Measurements from ENCODE around the gene RAB7A. TPM values are rescaled to one million over a fixed set of nuclear protein-coding genes. Genes with fewer than 3 reads are reported as not detected.

The RAB7A gene
- total and polyA plus RNA-seq, 2 of the 4 experiments (the other 2 are of a cell fraction), result 57.0 to 240 TPM

- H2BK120ac ChIP-seq (ENCODE audit: low read depth, low read length), result no peak overlapping the region
- H2AK9ac ChIP-seq (replicated peaks; ENCODE audit: low read depth, low read length, poor library complexity), result no peak overlapping the region
- no peak overlapping the region for H3K4ac ChIP-seq (ENCODE audit: low read depth, low read length)
- POLR2A ChIA-PET (ENCODE audit: unreplicated experiment), result no interaction called here
- H4K8ac ChIP-seq (ENCODE audit: low read depth in 2 of 2, low read length in 2 of 2), result no peak overlapping the region
- dilution Hi-C loops (cut with HindIII; ENCODE audit: low sequenced_read_pairs, unreplicated experiment), result no loop called here
- H2AK5ac ChIP-seq (ENCODE audit: low read depth, low read length), result no peak overlapping the region
- no peak overlapping the region for H2BK15ac ChIP-seq (ENCODE audit: low read depth, low read length)
- no peak overlapping the region for H3K56ac ChIP-seq (ENCODE audit: extremely low read depth, insufficient read depth, low read length)
- no peak overlapping the region for H2AFZ ChIP-seq (replicated peaks; ENCODE audit: low read length, poor library complexity)
- no peaks in the 10 kb centered on the region for H3K27me3 ChIP-seq (ENCODE audit: control insufficient read depth, insufficient read depth, low read length)
- TF ChIP-seq CTCF (conservative IDR thresholded peaks at IDR 0.05; ENCODE audit: low read depth, low read length) (no peak), MAFK (IDR thresholded peaks at IDR 0.05; ENCODE audit: low read depth, low read length) (peak; percentile 72)
- no peaks in the 10 kb centered on the region for H3K9me3 ChIP-seq (ENCODE audit: control insufficient read depth, insufficient read depth, low read length)
- in situ Hi-C loops (cut with MboI; ENCODE audit: low sequenced_read_pairs), result no loop called here
- intact Hi-C loops (cut with micrococcal nuclease), result no loop called here
- H3K79me1 ChIP-seq (ENCODE audit: low read depth in 1 of 2, low read length in 2 of 2), result peaks cover 31 to 92% of the 10 kb centered on the region in 2 experiments
- no peak overlapping the region for H2BK20ac ChIP-seq (ENCODE audit: low read depth, low read length)
- no peak overlapping the region for H2BK5ac ChIP-seq (ENCODE audit: low read depth, low read length, poor library complexity, severe bottlenecking)
- H3K9me1 ChIP-seq (ENCODE audit: insufficient read depth, low read length), result peaks cover 47% of the 10 kb centered on the region
- DNase-seq, result peak; percentile 30
- no peak overlapping the region for H3K9ac ChIP-seq (ENCODE audit: low read depth, low read length)
- H3K4me2 ChIP-seq (ENCODE audit: low read depth, low read length), result peak overlapping the region; percentile 60; the same call in 1 of the 2 replicates
- no CpG with 5 or more reads among the region's 3 CpGs for WGBS, 2 experiments (ENCODE audit: extremely low coverage in 2 of 2, insufficient read length in 1 of 2)
- no TSS peak for BruUV-seq (replicated peaks)
- H3K18ac ChIP-seq (ENCODE audit: low read depth, low read length), result no peak overlapping the region
- CTCF ChIA-PET, result no interaction called here
- H3K23ac ChIP-seq (ENCODE audit: low read depth, low read length), result no peak overlapping the region
- ATAC-seq (ENCODE audit: low read depth), result peak; percentile 42
- no peak overlapping the region for H4K5ac ChIP-seq (ENCODE audit: low read depth, low read length)
- no peaks in the 10 kb centered on the region; the same call in 1 of the 2 replicates for H3K36me3 ChIP-seq (ENCODE audit: control insufficient read depth, insufficient read depth, low read length)
- no peak overlapping the region for H3K14ac ChIP-seq (replicated peaks; ENCODE audit: low read depth, low read length)
- no peak overlapping the region for H4K91ac ChIP-seq (ENCODE audit: insufficient read depth, low read depth, low read length)
- H3K4me1 ChIP-seq (ENCODE audit: control insufficient read depth, insufficient read depth, low read length), result peaks cover 21% of the 10 kb centered on the region
- no peak overlapping the region for H3K27ac ChIP-seq (ENCODE audit: insufficient read depth, low read length)
- no peak overlapping the region for H3K4me3 ChIP-seq (ENCODE audit: insufficient read depth, low read depth, low read length)
- H4K20me1 ChIP-seq (ENCODE audit: insufficient read depth, low read length), result peaks cover 98% of the 10 kb centered on the region
These were observed 60.5 kb downstream of the RAB7A start for GRCh38 chr3:128786434-128787020.
